Choroid plexus epithelial cell (primary cell): ENCODE results near the gene ARL16.

ENCODE experiments used
- DNase-seq: peaks from one replicate; pipeline ENCODE4 v3.0.0-alpha.2; 2010; ENCODE audit warnings: low read depth
- H3K4me3 ChIP-seq: 2 replicates; pipeline ENCODE4 v1.5.1; 2011; ENCODE audit warnings: low read depth, mild to moderate bottlenecking, control low read depth, low read length, moderate library complexity
- TF ChIP-seq, protein P1 (sequence below): conservative IDR thresholded peaks from 2 replicates; pipeline ENCODE4 v1.5.1; 2011; ENCODE audit warnings: low read depth, mild to moderate bottlenecking, control low read depth, inconsistent platforms, low read length, moderate library complexity

Gene ARL16

DNA sequence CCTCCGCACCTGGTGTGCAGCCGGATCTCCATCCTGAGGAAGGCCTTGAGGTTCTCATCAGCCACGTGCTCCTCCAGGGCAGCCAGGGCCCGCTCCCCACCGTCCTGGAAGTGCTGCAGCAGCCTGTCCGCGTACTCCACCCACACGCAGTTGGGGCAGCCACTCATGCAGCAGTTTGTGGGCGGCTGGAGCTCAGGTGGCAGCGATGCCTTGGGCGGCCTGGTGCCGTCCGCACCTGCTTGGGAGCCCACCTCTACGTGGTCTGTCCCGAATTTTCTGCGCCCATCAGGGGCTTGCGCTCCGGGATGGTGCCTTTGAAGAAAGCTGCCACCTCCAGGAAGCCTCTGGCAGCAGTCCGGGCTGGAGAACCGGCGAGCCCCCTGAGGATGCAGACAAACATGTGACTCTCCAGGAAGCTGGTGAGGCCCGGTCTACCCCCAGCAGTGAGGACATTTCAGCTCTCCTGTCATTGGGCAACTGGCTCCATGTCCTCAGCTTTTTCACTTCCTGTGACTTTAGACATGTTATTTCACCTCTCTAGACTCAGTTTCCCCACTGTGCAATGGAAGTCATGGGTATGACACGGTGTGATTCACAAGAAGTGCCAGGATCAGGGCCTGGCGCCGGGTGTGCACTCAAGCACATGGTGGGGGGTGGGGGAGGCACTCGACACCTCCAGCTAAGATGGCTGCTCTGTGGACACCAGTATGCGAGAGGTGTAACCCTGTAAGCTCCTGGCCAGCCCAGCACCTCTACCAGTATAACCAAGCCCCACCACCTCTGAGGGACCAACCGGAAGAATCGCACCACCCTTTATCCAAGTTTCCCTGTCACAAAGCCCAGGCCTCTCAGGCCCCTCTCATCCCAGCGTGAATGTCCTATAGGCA lies 18.1 kb downstream of the ARL16 start:
- TF ChIP-seq, protein P1, sequence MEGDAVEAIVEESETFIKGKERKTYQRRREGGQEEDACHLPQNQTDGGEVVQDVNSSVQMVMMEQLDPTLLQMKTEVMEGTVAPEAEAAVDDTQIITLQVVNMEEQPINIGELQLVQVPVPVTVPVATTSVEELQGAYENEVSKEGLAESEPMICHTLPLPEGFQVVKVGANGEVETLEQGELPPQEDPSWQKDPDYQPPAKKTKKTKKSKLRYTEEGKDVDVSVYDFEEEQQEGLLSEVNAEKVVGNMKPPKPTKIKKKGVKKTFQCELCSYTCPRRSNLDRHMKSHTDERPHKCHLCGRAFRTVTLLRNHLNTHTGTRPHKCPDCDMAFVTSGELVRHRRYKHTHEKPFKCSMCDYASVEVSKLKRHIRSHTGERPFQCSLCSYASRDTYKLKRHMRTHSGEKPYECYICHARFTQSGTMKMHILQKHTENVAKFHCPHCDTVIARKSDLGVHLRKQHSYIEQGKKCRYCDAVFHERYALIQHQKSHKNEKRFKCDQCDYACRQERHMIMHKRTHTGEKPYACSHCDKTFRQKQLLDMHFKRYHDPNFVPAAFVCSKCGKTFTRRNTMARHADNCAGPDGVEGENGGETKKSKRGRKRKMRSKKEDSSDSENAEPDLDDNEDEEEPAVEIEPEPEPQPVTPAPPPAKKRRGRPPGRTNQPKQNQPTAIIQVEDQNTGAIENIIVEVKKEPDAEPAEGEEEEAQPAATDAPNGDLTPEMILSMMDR = no peak
- peak; percentile 34 for DNase-seq
- peak overlapping the region; percentile 94 for H3K4me3 ChIP-seq

DNA sequence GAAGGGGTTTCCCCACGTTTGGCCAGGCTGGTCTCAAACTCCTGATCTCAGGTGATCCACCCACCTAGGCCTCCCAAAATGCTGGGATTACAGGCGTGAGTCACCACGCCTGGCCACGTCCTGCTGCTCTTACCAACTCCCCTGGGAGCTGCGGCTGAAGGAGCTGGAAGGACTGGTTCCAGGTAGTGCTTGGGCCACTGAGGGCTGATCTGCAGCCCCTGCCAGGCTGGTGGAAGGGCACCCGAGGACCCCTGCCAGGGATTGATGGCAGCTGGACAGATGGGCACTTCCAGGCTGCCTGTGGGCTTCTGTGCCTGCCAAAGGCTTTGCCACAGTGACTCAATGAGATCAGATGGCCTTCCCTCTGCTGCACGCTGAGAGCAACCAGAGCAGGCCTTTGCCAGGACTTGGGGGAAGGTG lies 19.5 kb downstream of the ARL16 start:
- TF ChIP-seq, protein P1 = no peak
- no peak for DNase-seq
- H3K4me3 ChIP-seq = no peak overlapping the region

DNA sequence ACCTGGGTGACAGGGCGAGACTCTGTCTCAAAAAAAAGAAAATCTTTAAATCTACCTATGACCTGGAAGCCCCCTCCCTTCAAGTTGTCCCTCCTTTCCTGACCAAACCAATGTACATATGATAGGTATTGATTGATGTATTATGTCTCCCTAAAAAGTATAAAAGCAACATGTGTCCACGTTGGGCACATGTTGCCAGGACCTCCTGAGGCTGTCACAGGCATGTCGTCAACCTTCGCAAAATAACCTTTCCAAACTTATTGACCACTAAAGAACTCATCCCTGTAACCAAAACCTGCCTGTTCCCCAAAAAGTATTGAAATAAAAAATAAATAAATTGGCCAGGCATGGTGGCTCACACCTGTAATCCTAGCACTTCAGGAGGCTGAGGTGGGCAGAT lies 21.6 kb downstream of the ARL16 start:
- H3K4me3 ChIP-seq = no peak overlapping the region
- no peak for DNase-seq
- TF ChIP-seq, protein P1 = no peak

DNA sequence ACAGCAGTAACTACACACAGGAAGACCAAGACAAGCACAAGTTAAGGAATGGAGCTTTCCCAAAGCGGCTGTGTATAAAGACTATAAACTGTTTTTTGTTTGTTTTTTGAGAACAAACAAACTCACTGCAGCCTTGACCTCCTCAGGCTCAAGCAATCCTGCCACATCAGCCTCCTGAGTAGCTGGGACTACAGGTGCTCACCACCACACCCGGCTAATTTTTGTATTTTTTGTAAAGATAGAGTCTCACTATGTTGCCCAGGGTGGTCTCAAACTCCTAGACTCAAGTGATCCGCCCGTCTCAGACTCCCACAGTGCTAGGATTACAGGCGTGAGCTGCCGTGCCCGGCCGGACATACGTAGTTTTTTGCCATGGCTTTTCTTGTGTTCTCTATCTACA lies 23.2 kb downstream of the ARL16 start:
- DNase-seq = no peak
- H3K4me3 ChIP-seq = no peak overlapping the region
- TF ChIP-seq, protein P1 = no peak

DNA sequence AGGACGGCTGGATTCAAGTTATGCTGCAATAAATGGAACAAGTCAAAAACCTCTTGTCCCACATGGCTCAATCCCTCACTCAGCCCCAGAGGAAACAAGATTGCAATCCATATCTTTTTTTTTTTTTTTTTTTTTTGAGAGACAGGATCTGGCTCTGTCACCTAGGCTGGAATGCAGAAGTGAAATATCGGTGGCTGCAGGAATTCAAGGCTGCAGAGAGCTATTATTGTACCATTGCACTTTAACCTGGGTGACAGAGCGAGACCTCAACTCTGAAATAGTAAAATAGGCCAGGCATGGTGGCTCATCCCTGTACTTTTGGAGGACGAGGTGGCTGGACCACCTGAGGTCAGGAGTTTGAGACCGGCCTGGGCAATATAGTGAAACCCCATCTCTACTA lies 24.6 kb downstream of the ARL16 start:
- H3K4me3 ChIP-seq = no peak overlapping the region
- TF ChIP-seq, protein P1 = no peak
- no peak for DNase-seq

DNA sequence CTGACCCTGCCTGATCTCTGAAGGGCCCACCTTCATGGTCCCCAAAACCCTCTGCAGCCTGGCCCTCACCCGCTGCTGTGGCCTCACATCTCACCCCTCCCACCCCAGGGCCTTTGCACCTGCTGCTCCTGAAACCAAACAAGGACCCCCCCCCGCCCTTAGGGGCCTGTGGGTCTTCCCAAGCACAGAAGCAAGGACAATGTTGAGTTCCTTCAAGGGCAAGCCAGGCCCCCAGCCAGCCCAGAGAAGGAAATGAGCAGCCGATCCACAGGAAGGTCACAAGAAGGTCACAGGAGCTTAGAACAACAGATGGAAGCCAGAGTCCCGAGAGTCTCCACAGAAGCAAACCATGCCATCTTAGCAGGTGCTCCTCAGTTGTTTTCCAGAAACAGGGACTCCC lies 26.8 kb downstream of the ARL16 start:
- TF ChIP-seq, protein P1 = no peak
- no peak overlapping the region for H3K4me3 ChIP-seq
- DNase-seq = no peak
